Measurements from ENCODE around the gene EPG5.
"Not testable (repeated sequence)": the region's sequence is repeated elsewhere in the genome, so short reads cannot be mapped to it uniquely, and the experiment has no call there.

EPG5 gene

GRCh38 chr18:45959484-45959883 is 7.6 kb downstream of the EPG5 start:
- H2BK120ac ChIP-seq (ENCODE audit: low read depth, low read length); H2BK12ac ChIP-seq (ENCODE audit: low read length); H3K4ac ChIP-seq (ENCODE audit: low read length); H4K8ac ChIP-seq (ENCODE audit: low read depth, low read length); H2BK15ac ChIP-seq (ENCODE audit: low read length); H3K79me1 ChIP-seq (ENCODE audit: low read depth, low read length); H2AFZ ChIP-seq (ENCODE audit: low read length); H2BK5ac ChIP-seq (ENCODE audit: low read length); H3K14ac ChIP-seq (ENCODE audit: low read length); H3K9me3 ChIP-seq (replicated peaks in 1 of 2; ENCODE audit: control insufficient read depth in 2 of 2, insufficient read depth in 1 of 2, low read depth in 1 of 2, low read length in 2 of 2); H4K91ac ChIP-seq (ENCODE audit: low read depth, low read length, poor library complexity); H3K27me3 ChIP-seq (ENCODE audit: control insufficient read depth in 3 of 3, insufficient read depth in 3 of 3, low read depth in 1 of 3, low read length in 3 of 3); H3K23ac ChIP-seq (ENCODE audit: low read depth, low read length, poor library complexity); H3K27ac ChIP-seq (replicated peaks; ENCODE audit: low read length); H3K4me2 ChIP-seq (ENCODE audit: insufficient read depth, low read length, poor library complexity, severe bottlenecking); H3K18ac ChIP-seq (ENCODE audit: low read length); DNase-seq (ENCODE audit: low spot score); H3K4me3 ChIP-seq (ENCODE audit: low read length in 2 of 2); H3K4me1 ChIP-seq (ENCODE audit: control insufficient read depth in 2 of 2, insufficient read depth in 1 of 2, low read depth in 1 of 2, low read length in 2 of 2); H3K9ac ChIP-seq (ENCODE audit: low read depth, low read length, poor library complexity); H2AK5ac ChIP-seq (ENCODE audit: low read depth, low read length): not testable (repeated sequence)
- no CpG with 5 or more reads among the region's 7 CpGs for WGBS, 2 donors (ENCODE audit: extremely low coverage in 2 of 2, insufficient read length in 2 of 2, insufficient replicate concordance in 1 of 2)
- peaks cover 5 to 16% of the 10 kb centered on the region in 2 donors for H3K36me3 ChIP-seq (replicated peaks in 1 of 2; ENCODE audit: control insufficient read depth in 2 of 2, insufficient read depth in 2 of 2, low read length in 2 of 2)

DNA sequence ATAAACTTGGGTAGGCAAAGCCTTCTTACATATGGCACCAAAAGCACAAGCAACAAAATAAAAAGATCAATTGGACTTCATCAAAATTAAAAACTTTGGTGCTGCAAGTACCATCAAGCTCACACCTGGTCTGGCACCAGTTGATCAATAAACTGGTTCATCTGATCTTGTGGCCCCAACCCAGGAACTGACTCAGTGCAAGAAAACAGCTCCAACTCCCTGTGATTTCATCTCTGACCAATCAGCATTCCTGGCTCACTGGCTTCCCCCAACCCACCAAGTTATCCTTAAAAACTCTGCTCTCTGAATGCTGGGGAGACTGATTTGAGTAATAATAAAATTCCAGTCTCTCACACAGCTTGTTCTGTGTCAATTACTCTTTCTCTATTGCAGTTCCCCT is 8.4 kb downstream of the EPG5 start:
- Histone ChIP-seq H2BK5ac (ENCODE audit: low read length) (no peak overlapping the region), H4K8ac (ENCODE audit: low read depth, low read length) (no peak overlapping the region), H3K4me3 (ENCODE audit: low read length in 2 of 2) (no peak overlapping the region), H3K27me3 (ENCODE audit: control insufficient read depth in 3 of 3, insufficient read depth in 3 of 3, low read depth in 1 of 3, low read length in 3 of 3) (no peaks in the 10 kb centered on the region), H3K18ac (ENCODE audit: low read length) (no peak overlapping the region), H3K14ac (ENCODE audit: low read length) (no peak overlapping the region), H3K27ac (replicated peaks; ENCODE audit: low read length) (no peak overlapping the region), H2AK5ac (ENCODE audit: low read depth, low read length) (no peak overlapping the region), H2BK12ac (ENCODE audit: low read length) (no peak overlapping the region), H3K9ac (ENCODE audit: low read depth, low read length, poor library complexity) (no peak overlapping the region), H3K9me3 (replicated peaks in 1 of 2; ENCODE audit: control insufficient read depth in 2 of 2, insufficient read depth in 1 of 2, low read depth in 1 of 2, low read length in 2 of 2) (no peaks in the 10 kb centered on the region), H2BK120ac (ENCODE audit: low read depth, low read length) (no peak overlapping the region), H3K4me2 (ENCODE audit: insufficient read depth, low read length, poor library complexity, severe bottlenecking) (no peak overlapping the region), H2BK15ac (ENCODE audit: low read length) (no peak overlapping the region), H3K4me1 (ENCODE audit: control insufficient read depth in 2 of 2, insufficient read depth in 1 of 2, low read depth in 1 of 2, low read length in 2 of 2) (peaks cover 0 to 1% of the 10 kb centered on the region in 2 donors), H3K4ac (ENCODE audit: low read length) (no peak overlapping the region), H2AFZ (ENCODE audit: low read length) (no peak overlapping the region), H3K79me1 (ENCODE audit: low read depth, low read length) (no peaks in the 10 kb centered on the region), H4K91ac (ENCODE audit: low read depth, low read length, poor library complexity) (no peak overlapping the region), H3K23ac (ENCODE audit: low read depth, low read length, poor library complexity) (no peak overlapping the region), H3K36me3 (replicated peaks in 1 of 2; ENCODE audit: control insufficient read depth in 2 of 2, insufficient read depth in 2 of 2, low read length in 2 of 2) (peaks cover 10 to 23% of the 10 kb centered on the region in 2 donors)
- DNase-seq (ENCODE audit: low spot score), result no peak

DNA sequence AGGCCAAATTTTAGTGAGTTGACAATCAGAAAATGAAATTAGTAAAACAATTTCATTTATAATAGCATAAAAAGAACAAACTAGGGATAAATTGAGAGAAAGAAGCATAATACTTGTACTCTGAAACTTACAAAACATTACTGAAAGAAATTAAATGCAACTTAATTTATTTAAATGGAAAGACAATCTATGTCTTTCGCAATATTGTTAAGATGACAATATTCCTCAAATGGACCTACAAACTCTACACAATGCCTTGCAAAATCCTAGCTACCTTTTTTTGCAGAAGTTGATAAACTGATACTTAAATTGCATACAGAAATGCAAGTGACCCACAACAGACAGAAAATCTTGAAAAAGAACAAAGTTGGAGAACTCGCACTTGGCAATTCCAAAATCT is 9.1 kb downstream of the EPG5 start:
- Histone ChIP-seq H3K9ac (ENCODE audit: low read depth, low read length, poor library complexity) (no peak overlapping the region), H2BK5ac (ENCODE audit: low read length) (no peak overlapping the region), H2AK5ac (ENCODE audit: low read depth, low read length) (no peak overlapping the region), H3K14ac (ENCODE audit: low read length) (no peak overlapping the region), H4K8ac (ENCODE audit: low read depth, low read length) (no peak overlapping the region), H4K91ac (ENCODE audit: low read depth, low read length, poor library complexity) (no peak overlapping the region), H3K27me3 (ENCODE audit: control insufficient read depth in 3 of 3, insufficient read depth in 3 of 3, low read depth in 1 of 3, low read length in 3 of 3) (no peaks in the 10 kb centered on the region), H3K4me1 (ENCODE audit: control insufficient read depth in 2 of 2, insufficient read depth in 1 of 2, low read depth in 1 of 2, low read length in 2 of 2) (peaks cover 0 to 1% of the 10 kb centered on the region in 2 donors), H3K23ac (ENCODE audit: low read depth, low read length, poor library complexity) (no peak overlapping the region), H3K4me2 (ENCODE audit: insufficient read depth, low read length, poor library complexity, severe bottlenecking) (no peak overlapping the region), H3K27ac (replicated peaks; ENCODE audit: low read length) (no peak overlapping the region), H3K18ac (ENCODE audit: low read length) (no peak overlapping the region), H3K36me3 (replicated peaks in 1 of 2; ENCODE audit: control insufficient read depth in 2 of 2, insufficient read depth in 2 of 2, low read length in 2 of 2) (peaks cover 15 to 30% of the 10 kb centered on the region in 2 donors), H3K79me1 (ENCODE audit: low read depth, low read length) (no peaks in the 10 kb centered on the region), H2AFZ (ENCODE audit: low read length) (no peak overlapping the region), H3K4ac (ENCODE audit: low read length) (no peak overlapping the region), H3K4me3 (ENCODE audit: low read length in 2 of 2) (no peak overlapping the region), H2BK12ac (ENCODE audit: low read length) (no peak overlapping the region), H2BK15ac (ENCODE audit: low read length) (no peak overlapping the region), H2BK120ac (ENCODE audit: low read depth, low read length) (no peak overlapping the region), H3K9me3 (replicated peaks in 1 of 2; ENCODE audit: control insufficient read depth in 2 of 2, insufficient read depth in 1 of 2, low read depth in 1 of 2, low read length in 2 of 2) (no peaks in the 10 kb centered on the region)
- no peak for DNase-seq (ENCODE audit: low spot score)
- WGBS, 2 donors (ENCODE audit: extremely low coverage in 2 of 2, insufficient read length in 2 of 2, insufficient replicate concordance in 1 of 2), result no CpG with 5 or more reads among the region's 2 CpGs

DNA sequence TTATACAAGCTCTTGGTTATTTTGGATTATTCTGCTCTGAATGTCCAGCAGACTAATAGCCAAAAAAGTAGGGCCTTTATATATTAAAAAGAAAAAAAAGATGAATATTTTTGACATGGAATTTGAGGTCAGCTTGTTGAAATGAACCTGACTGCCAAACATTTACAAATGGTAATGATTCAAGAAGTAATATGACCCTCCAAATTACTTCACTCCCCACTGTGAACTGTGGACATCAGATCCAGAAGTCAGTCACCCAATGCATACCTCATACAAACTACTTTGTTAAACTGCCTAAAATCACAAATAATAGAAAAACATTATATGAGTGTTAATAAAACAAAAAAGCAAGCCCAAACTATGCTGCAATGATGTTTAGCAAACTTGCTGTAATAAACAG is 10.0 kb downstream of the EPG5 start:
- Histone ChIP-seq H2BK12ac (ENCODE audit: low read length) (no peak overlapping the region), H4K91ac (ENCODE audit: low read depth, low read length, poor library complexity) (no peak overlapping the region), H2AK5ac (ENCODE audit: low read depth, low read length) (no peak overlapping the region), H3K4ac (ENCODE audit: low read length) (no peak overlapping the region), H2BK120ac (ENCODE audit: low read depth, low read length) (no peak overlapping the region), H3K4me2 (ENCODE audit: insufficient read depth, low read length, poor library complexity, severe bottlenecking) (no peak overlapping the region), H3K36me3 (replicated peaks in 1 of 2; ENCODE audit: control insufficient read depth in 2 of 2, insufficient read depth in 2 of 2, low read length in 2 of 2) (peaks cover 17 to 39% of the 10 kb centered on the region in 2 donors), H3K9me3 (replicated peaks in 1 of 2; ENCODE audit: control insufficient read depth in 2 of 2, insufficient read depth in 1 of 2, low read depth in 1 of 2, low read length in 2 of 2) (no peaks in the 10 kb centered on the region), H3K27ac (replicated peaks; ENCODE audit: low read length) (no peak overlapping the region), H3K79me1 (ENCODE audit: low read depth, low read length) (no peaks in the 10 kb centered on the region), H2AFZ (ENCODE audit: low read length) (no peak overlapping the region), H2BK15ac (ENCODE audit: low read length) (no peak overlapping the region), H3K9ac (ENCODE audit: low read depth, low read length, poor library complexity) (no peak overlapping the region), H3K4me1 (ENCODE audit: control insufficient read depth in 2 of 2, insufficient read depth in 1 of 2, low read depth in 1 of 2, low read length in 2 of 2) (peaks cover 0 to 1% of the 10 kb centered on the region in 2 donors), H4K8ac (ENCODE audit: low read depth, low read length) (no peak overlapping the region), H3K23ac (ENCODE audit: low read depth, low read length, poor library complexity) (no peak overlapping the region), H2BK5ac (ENCODE audit: low read length) (no peak overlapping the region), H3K18ac (ENCODE audit: low read length) (no peak overlapping the region), H3K4me3 (ENCODE audit: low read length in 2 of 2) (no peak overlapping the region), H3K14ac (ENCODE audit: low read length) (no peak overlapping the region), H3K27me3 (ENCODE audit: control insufficient read depth in 3 of 3, insufficient read depth in 3 of 3, low read depth in 1 of 3, low read length in 3 of 3) (no peaks in the 10 kb centered on the region)
- DNase-seq (ENCODE audit: low spot score), result no peak
